ENCODE data around the gene BRSK2. TPM values are rescaled to one million over a fixed set of nuclear protein-coding genes. Genes with fewer than 3 reads are reported as not detected.
"Not testable (repeated sequence)": the region's sequence is repeated elsewhere in the genome, so short reads cannot be mapped to it uniquely, and the experiment has no call there.

The BRSK2 gene
- total RNA-seq, 1 donor from 2014 or later = 1.0 TPM

DNA sequence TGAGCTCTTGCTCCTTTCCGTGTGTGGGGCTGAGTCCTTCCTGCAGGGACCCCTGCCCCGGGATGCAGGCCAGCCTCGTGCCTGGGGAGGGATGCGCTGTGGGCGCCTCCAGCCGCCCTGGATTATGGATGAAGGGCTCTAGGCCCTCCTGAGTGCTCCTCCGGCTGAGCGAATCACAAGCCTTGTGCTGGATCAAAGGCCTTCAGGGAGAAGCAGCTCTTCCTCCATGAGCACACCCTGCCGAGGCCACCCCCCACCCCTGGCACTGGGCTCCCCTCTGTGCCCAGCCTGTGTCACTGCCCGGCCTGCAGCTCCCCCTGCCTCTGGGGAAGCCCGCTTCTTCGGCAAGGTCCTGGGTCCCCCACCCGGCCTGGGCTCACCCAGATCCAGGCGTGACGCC, 43.8 kb downstream of the BRSK2 start:
- Histone ChIP-seq H3K4me3 (ENCODE audit: low read length in 3 of 3) (no peak overlapping the region), H3K4me1 (ENCODE audit: control insufficient read depth in 3 of 3, insufficient read depth in 3 of 3, low read length in 3 of 3) (no peaks in the 10 kb centered on the region), H3K9ac (ENCODE audit: low read depth in 1 of 3, low read length in 3 of 3) (no peak overlapping the region), H3K27me3 (ENCODE audit: control insufficient read depth in 3 of 3, insufficient read depth in 3 of 3, low read length in 3 of 3) (peaks cover 16 to 42% (median 32%) of the 10 kb centered on the region in 3 donors), H3K36me3 (ENCODE audit: control insufficient read depth in 3 of 3, insufficient read depth in 3 of 3, low read length in 3 of 3) (no peaks in the 10 kb centered on the region), H3K9me3 (ENCODE audit: control insufficient read depth in 3 of 3, low read length in 3 of 3) (peaks cover 0 to 3% (median 0%) of the 10 kb centered on the region in 3 donors), H3K27ac (ENCODE audit: low read depth, low read length) (no peak overlapping the region)

DNA sequence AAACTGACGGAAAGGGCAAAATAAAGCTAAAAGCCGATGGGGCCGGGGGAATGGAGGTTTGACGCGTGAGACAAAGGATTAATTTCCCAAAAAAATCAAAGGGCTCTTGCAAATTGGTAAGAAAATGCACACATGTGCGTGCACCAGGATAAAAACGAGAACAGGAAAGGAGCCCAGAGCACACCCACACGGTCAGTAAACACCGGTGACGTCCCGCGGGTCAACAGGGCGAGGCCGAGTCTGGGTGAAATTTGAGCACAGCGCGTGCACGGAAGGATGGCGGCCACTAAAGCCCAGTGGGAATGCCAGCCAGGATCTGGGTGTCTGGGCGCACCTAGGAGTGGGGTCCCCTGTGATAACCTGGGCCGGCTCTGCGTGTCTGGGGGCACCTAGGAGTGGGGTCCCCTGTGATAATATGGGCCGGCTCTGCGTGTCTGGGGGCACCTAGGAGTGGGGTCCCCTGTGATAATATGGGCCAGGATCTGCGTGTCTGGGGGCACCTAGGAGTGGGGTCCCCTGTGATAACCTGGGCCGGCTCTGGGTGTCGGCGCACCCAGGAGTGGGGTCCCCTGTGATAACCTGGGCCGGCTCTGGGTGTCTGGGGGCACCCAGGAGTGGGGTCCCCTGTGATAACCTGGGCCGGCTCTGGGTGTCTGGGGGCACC, 44.4 kb downstream of the BRSK2 start:
- Histone ChIP-seq H3K27me3 (ENCODE audit: control insufficient read depth in 3 of 3, insufficient read depth in 3 of 3, low read length in 3 of 3) (peaks cover 16 to 48% (median 37%) of the 10 kb centered on the region in 3 donors), H3K4me1 (ENCODE audit: control insufficient read depth in 3 of 3, insufficient read depth in 3 of 3, low read length in 3 of 3) (no peaks in the 10 kb centered on the region)

DNA sequence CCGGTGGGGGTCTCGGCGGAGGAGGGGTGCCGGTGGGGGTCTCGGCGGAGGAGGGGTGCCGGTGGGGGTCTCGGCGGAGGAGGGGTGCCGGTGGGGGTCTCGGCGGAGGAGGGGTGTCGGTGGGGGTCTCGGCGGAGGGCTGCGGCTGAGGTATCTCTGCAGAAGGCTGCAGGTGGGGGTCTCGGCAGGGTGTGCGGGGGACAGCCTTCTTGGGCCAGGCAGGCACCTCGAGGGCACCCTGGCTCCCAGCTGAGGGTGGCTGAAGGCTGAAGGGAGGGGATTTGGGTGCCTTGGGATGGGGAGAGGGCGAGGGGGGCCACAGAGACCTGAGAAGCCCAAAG, 45.7 kb downstream of the BRSK2 start:
- not testable (repeated sequence) for H3K9me3 ChIP-seq (ENCODE audit: control insufficient read depth in 3 of 3, low read length in 3 of 3); H3K9ac ChIP-seq (ENCODE audit: low read depth in 1 of 3, low read length in 3 of 3); H3K4me1 ChIP-seq (ENCODE audit: control insufficient read depth in 3 of 3, insufficient read depth in 3 of 3, low read length in 3 of 3); H3K27ac ChIP-seq (ENCODE audit: low read depth, low read length); H3K36me3 ChIP-seq (ENCODE audit: control insufficient read depth in 3 of 3, insufficient read depth in 3 of 3, low read length in 3 of 3); H3K4me3 ChIP-seq (ENCODE audit: low read length in 3 of 3)
- peaks cover 16 to 54% (median 38%) of the 10 kb centered on the region in 3 donors for H3K27me3 ChIP-seq (ENCODE audit: control insufficient read depth in 3 of 3, insufficient read depth in 3 of 3, low read length in 3 of 3)

More for the DNA sequence above, 44.4 kb downstream of the BRSK2 start:
- Histone ChIP-seq H3K36me3 (ENCODE audit: control insufficient read depth in 3 of 3, insufficient read depth in 3 of 3, low read length in 3 of 3) (no peaks in the 10 kb centered on the region), H3K4me3 (ENCODE audit: low read length in 3 of 3) (no peak overlapping the region), H3K9me3 (ENCODE audit: control insufficient read depth in 3 of 3, low read length in 3 of 3) (no peaks in the 10 kb centered on the region), H3K27ac (ENCODE audit: low read depth, low read length) (no peak overlapping the region), H3K9ac (ENCODE audit: low read depth in 1 of 3, low read length in 3 of 3) (no peak overlapping the region)

DNA sequence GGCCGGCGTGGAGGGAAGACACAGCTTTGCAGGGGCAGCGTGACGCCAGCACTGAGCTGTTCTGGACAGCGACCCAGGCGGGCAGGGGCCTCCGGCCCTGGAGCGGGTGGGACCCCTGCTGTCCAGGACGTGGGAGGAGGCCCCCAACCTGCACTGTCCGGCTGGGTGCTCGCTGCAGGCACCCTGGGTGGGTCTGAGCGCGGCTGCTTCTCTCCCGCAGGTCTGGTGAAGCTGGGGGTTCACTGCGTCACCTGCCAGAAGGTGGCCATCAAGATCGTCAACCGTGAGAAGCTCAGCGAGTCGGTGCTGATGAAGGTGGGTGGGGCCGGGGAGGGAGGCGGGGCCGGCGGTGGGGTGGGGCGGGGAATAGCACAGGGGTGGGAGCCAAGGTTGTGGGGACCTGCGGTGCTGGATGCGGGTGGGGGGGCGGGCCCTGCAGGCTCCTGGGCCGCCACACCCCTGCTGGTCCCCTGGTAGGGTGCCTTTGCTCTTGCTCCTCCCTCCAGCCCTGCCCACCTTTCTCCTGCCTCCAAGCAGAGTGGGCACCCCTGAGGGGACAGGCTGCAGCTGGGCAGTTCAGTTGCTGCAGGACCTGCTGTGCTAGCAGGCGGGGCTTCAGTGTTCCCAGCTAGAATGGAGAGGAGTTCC, 46.2 kb downstream of the BRSK2 start:
- no peaks in the 10 kb centered on the region for H3K4me1 ChIP-seq (ENCODE audit: control insufficient read depth in 3 of 3, insufficient read depth in 3 of 3, low read length in 3 of 3)
- no peaks in the 10 kb centered on the region for H3K36me3 ChIP-seq (ENCODE audit: control insufficient read depth in 3 of 3, insufficient read depth in 3 of 3, low read length in 3 of 3)
- no peak overlapping the region for H3K4me3 ChIP-seq (ENCODE audit: low read length in 3 of 3)
- H3K9ac ChIP-seq (ENCODE audit: low read depth in 1 of 3, low read length in 3 of 3) = no peak overlapping the region
- H3K9me3 ChIP-seq (ENCODE audit: control insufficient read depth in 3 of 3, low read length in 3 of 3) = no peaks in the 10 kb centered on the region
- H3K27me3 ChIP-seq (ENCODE audit: control insufficient read depth in 3 of 3, insufficient read depth in 3 of 3, low read length in 3 of 3) = peaks cover 16 to 54% (median 38%) of the 10 kb centered on the region in 3 donors
- no peak overlapping the region for H3K27ac ChIP-seq (ENCODE audit: low read depth, low read length)

DNA sequence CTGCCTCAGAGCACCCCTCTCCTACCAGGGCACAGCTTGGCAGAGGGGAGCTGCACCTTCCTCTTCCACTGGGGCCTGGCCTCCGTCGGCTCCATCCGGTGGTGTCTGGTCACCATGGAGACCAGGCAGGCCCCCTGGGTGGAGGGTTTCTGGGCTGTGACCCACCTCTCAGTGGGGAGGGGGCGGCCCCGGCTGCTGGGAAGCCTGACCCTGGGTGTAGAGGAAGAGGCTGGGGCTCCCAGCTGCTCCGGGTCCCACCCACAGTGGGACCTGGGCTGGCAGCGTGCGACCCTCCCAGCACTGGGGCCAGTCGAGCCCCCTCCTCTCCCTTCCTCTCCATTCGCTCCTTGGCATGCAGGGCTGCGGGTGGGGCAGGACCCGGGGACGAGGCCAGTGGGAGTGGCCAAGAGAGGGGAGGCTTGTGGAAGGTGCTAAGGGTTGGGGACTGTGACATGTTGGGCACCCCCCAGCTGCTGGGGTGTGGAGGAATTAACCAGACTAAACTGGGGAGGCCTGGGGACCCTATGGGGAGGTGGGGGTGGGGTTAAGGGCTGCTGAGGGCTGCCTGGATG, 46.8 kb downstream of the BRSK2 start:
- Histone ChIP-seq H3K36me3 (ENCODE audit: control insufficient read depth in 3 of 3, insufficient read depth in 3 of 3, low read length in 3 of 3) (no peaks in the 10 kb centered on the region), H3K27me3 (ENCODE audit: control insufficient read depth in 3 of 3, insufficient read depth in 3 of 3, low read length in 3 of 3) (peaks cover 16 to 54% (median 38%) of the 10 kb centered on the region in 3 donors), H3K9ac (ENCODE audit: low read depth in 1 of 3, low read length in 3 of 3) (no peak overlapping the region), H3K27ac (ENCODE audit: low read depth, low read length) (no peak overlapping the region), H3K4me1 (ENCODE audit: control insufficient read depth in 3 of 3, insufficient read depth in 3 of 3, low read length in 3 of 3) (no peaks in the 10 kb centered on the region), H3K4me3 (ENCODE audit: low read length in 3 of 3) (no peak overlapping the region), H3K9me3 (ENCODE audit: control insufficient read depth in 3 of 3, low read length in 3 of 3) (no peaks in the 10 kb centered on the region)

DNA sequence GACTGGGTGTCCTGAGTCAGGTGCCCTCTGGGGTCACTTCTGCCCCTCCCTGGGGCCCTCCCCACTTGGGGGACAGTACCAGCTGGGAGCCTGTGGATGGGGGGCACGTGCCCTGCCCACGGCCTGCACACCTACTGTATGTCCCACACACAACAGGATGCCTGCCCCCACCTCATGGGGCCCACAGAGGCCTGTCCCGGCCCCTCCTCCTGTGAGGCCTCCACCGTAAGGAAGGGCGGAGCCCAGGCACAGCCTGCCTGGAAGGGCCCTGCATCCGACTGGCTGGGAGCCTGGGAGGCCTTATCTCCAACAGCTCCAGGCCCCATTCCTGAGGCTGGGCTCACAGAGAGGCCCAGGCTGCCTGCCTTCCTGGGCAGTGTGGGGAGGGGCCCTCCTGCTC, 47.8 kb downstream of the BRSK2 start:
- Histone ChIP-seq H3K27ac (ENCODE audit: low read depth, low read length) (no peak overlapping the region), H3K36me3 (ENCODE audit: control insufficient read depth in 3 of 3, insufficient read depth in 3 of 3, low read length in 3 of 3) (no peaks in the 10 kb centered on the region), H3K9ac (ENCODE audit: low read depth in 1 of 3, low read length in 3 of 3) (no peak overlapping the region), H3K4me1 (ENCODE audit: control insufficient read depth in 3 of 3, insufficient read depth in 3 of 3, low read length in 3 of 3) (no peaks in the 10 kb centered on the region), H3K4me3 (ENCODE audit: low read length in 3 of 3) (no peak overlapping the region), H3K27me3 (ENCODE audit: control insufficient read depth in 3 of 3, insufficient read depth in 3 of 3, low read length in 3 of 3) (peaks cover 18 to 61% (median 45%) of the 10 kb centered on the region in 3 donors), H3K9me3 (ENCODE audit: control insufficient read depth in 3 of 3, low read length in 3 of 3) (no peaks in the 10 kb centered on the region)

DNA sequence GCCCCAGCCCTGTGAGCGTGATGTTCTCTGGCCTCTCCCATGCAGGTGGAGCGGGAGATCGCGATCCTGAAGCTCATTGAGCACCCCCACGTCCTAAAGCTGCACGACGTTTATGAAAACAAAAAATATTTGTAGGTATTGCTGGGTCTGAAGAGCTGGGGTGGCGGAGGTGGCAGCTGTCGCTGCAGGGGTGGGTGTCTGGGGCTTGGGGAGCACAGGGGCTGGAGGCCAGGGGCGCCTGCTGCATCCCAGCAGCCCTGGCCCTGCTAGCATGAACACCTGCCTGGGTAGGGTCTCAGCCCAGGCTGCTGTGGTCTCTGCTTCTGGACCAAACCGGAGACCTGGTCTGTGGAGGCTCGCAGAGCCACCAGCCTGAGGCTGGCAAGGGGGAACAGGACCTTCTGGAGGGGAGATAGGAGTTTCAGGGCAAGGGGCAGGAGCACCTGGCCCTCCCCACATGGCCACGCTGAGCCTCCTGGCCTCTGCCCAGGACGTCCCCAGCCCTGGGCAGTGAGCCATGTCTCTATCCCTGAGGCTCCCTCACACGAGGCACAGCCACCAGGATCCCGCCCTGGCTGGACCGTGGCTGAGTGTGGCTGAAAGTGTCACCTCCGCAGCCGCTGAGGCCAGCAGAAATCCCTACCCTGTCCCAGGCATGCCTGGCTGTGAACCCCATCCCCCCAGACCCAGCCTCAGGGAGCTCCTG, 48.7 kb downstream of the BRSK2 start:
- H3K27me3 ChIP-seq (ENCODE audit: control insufficient read depth in 3 of 3, insufficient read depth in 3 of 3, low read length in 3 of 3) = peaks cover 17 to 60% (median 42%) of the 10 kb centered on the region in 3 donors
- no peaks in the 10 kb centered on the region for H3K4me1 ChIP-seq (ENCODE audit: control insufficient read depth in 3 of 3, insufficient read depth in 3 of 3, low read length in 3 of 3)
- no peak overlapping the region for H3K27ac ChIP-seq (ENCODE audit: low read depth, low read length)
- no peaks in the 10 kb centered on the region for H3K36me3 ChIP-seq (ENCODE audit: control insufficient read depth in 3 of 3, insufficient read depth in 3 of 3, low read length in 3 of 3)
- no peaks in the 10 kb centered on the region for H3K9me3 ChIP-seq (ENCODE audit: control insufficient read depth in 3 of 3, low read length in 3 of 3)
- H3K9ac ChIP-seq (ENCODE audit: low read depth in 1 of 3, low read length in 3 of 3) = no peak overlapping the region
- H3K4me3 ChIP-seq (ENCODE audit: low read length in 3 of 3) = no peak overlapping the region

DNA sequence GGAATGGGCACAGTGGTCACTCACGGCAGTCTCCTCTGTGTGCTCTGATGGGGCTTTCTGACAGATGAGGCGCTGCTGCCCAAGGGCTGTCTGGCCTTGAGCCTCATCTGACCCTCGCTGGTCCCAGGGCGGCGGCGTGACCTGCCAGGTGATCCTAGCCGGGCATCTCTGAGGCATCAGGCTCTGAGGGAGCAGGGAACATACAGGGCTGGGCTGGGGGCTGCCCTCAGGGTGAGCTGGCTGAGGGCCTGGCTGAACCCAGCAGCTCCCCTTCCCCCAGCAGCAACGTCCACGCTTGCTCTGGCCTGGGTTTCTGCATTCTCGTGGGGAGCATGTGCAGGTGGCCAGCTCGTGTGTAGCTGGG, 49.2 kb downstream of the BRSK2 start:
- H3K27ac ChIP-seq (ENCODE audit: low read depth, low read length) = no peak overlapping the region
- H3K4me3 ChIP-seq (ENCODE audit: low read length in 3 of 3) = no peak overlapping the region
- H3K4me1 ChIP-seq (ENCODE audit: control insufficient read depth in 3 of 3, insufficient read depth in 3 of 3, low read length in 3 of 3) = no peaks in the 10 kb centered on the region
- H3K36me3 ChIP-seq (ENCODE audit: control insufficient read depth in 3 of 3, insufficient read depth in 3 of 3, low read length in 3 of 3) = no peaks in the 10 kb centered on the region
- H3K9me3 ChIP-seq (ENCODE audit: control insufficient read depth in 3 of 3, low read length in 3 of 3) = no peaks in the 10 kb centered on the region
- peaks cover 18 to 59% (median 41%) of the 10 kb centered on the region in 3 donors for H3K27me3 ChIP-seq (ENCODE audit: control insufficient read depth in 3 of 3, insufficient read depth in 3 of 3, low read length in 3 of 3)
- H3K9ac ChIP-seq (ENCODE audit: low read depth in 1 of 3, low read length in 3 of 3) = no peak overlapping the region

DNA sequence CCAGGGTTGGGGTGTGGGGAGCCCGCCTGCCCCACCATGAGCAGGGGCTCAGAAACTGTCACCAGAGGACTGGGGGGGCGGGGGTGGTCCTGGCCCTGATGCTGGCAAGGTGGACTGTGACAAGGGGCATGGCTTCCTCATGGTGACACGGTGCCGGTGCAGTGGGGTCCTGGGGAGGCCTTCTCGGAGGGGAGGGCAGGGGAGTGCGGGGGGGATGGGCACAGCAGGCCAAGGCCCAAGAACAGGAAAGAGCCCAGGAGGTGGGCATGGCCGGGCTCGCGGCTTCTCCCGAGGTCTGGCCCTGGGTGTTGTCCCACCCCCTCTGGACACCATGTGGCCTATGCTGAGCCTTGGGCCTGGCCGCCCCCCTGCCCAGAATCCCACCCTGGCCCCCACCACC, 49.6 kb downstream of the BRSK2 start:
- Histone ChIP-seq H3K27me3 (ENCODE audit: control insufficient read depth in 3 of 3, insufficient read depth in 3 of 3, low read length in 3 of 3) (peaks cover 18 to 56% (median 42%) of the 10 kb centered on the region in 3 donors), H3K4me1 (ENCODE audit: control insufficient read depth in 3 of 3, insufficient read depth in 3 of 3, low read length in 3 of 3) (no peaks in the 10 kb centered on the region), H3K9me3 (ENCODE audit: control insufficient read depth in 3 of 3, low read length in 3 of 3) (no peaks in the 10 kb centered on the region)

DNA sequence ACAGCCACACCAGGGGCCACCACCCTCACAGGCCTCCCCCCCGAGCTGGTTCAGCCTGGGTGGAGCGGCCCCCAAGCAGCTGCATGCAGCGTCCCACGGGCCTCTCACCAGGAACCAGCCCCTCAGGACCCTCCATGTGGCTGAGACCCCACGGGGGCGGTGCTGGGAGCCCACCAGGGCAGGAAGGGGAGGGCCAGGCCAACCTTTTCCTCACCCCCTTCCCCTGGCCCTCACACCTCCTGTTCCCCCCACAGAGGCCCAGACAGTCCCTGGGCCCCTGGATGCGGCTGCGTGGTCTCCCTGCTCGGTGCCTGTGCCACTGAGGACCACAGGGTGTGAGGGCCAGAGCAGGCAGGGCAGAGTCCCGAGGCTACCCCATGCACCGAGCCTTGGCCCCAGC, 50.3 kb downstream of the BRSK2 start:
- H3K27me3 ChIP-seq (ENCODE audit: control insufficient read depth in 3 of 3, insufficient read depth in 3 of 3, low read length in 3 of 3) = peaks cover 18 to 51% (median 38%) of the 10 kb centered on the region in 3 donors
- H3K36me3 ChIP-seq (ENCODE audit: control insufficient read depth in 3 of 3, insufficient read depth in 3 of 3, low read length in 3 of 3) = no peaks in the 10 kb centered on the region
- H3K9me3 ChIP-seq (ENCODE audit: control insufficient read depth in 3 of 3, low read length in 3 of 3) = no peaks in the 10 kb centered on the region
- no peaks in the 10 kb centered on the region for H3K4me1 ChIP-seq (ENCODE audit: control insufficient read depth in 3 of 3, insufficient read depth in 3 of 3, low read length in 3 of 3)
- no peak overlapping the region for H3K9ac ChIP-seq (ENCODE audit: low read depth in 1 of 3, low read length in 3 of 3)
- H3K27ac ChIP-seq (ENCODE audit: low read depth, low read length) = no peak overlapping the region
- H3K4me3 ChIP-seq (ENCODE audit: low read length in 3 of 3) = no peak overlapping the region

More for the DNA sequence above, 49.6 kb downstream of the BRSK2 start:
- Histone ChIP-seq H3K4me3 (ENCODE audit: low read length in 3 of 3) (no peak overlapping the region), H3K36me3 (ENCODE audit: control insufficient read depth in 3 of 3, insufficient read depth in 3 of 3, low read length in 3 of 3) (no peaks in the 10 kb centered on the region), H3K9ac (ENCODE audit: low read depth in 1 of 3, low read length in 3 of 3) (no peak overlapping the region), H3K27ac (ENCODE audit: low read depth, low read length) (no peak overlapping the region)

Measured in skeletal muscle tissue (tissue), 4 donors.